NB4 (cell line): ENCODE measurements around the gene BMP3.

Source experiments
- DNase-seq: peaks from one replicate; pipeline ENCODE4 v3.0.0; 2010; ENCODE audit warnings: low read depth
- H3K4me3 ChIP-seq: one replicate; pipeline ENCODE4 v1.5.1; 2011; ENCODE audit warnings: mild to moderate bottlenecking, low read depth, low read length, moderate library complexity
- CTCF ChIP-seq: IDR thresholded peaks from one replicate; pipeline ENCODE4 v1.5.1; 2012; ENCODE audit warnings: low read depth, low read length
- MAX ChIP-seq: IDR thresholded peaks from 2 replicates; pipeline ENCODE4 v1.6.1; 2011; ENCODE audit warnings: low read depth, low read length
- MYC ChIP-seq: IDR thresholded peaks from 2 replicates; pipeline ENCODE4 v1.6.1; 2011; ENCODE audit warnings: low read depth, low read length
- POLR2A ChIP-seq: IDR thresholded peaks from 2 replicates; pipeline ENCODE4 v1.6.1; 2011; ENCODE audit warnings: mild to moderate bottlenecking; ENCODE audit not compliant: insufficient read length; ENCODE audit errors: extremely low read depth

The BMP3 gene

DNA sequence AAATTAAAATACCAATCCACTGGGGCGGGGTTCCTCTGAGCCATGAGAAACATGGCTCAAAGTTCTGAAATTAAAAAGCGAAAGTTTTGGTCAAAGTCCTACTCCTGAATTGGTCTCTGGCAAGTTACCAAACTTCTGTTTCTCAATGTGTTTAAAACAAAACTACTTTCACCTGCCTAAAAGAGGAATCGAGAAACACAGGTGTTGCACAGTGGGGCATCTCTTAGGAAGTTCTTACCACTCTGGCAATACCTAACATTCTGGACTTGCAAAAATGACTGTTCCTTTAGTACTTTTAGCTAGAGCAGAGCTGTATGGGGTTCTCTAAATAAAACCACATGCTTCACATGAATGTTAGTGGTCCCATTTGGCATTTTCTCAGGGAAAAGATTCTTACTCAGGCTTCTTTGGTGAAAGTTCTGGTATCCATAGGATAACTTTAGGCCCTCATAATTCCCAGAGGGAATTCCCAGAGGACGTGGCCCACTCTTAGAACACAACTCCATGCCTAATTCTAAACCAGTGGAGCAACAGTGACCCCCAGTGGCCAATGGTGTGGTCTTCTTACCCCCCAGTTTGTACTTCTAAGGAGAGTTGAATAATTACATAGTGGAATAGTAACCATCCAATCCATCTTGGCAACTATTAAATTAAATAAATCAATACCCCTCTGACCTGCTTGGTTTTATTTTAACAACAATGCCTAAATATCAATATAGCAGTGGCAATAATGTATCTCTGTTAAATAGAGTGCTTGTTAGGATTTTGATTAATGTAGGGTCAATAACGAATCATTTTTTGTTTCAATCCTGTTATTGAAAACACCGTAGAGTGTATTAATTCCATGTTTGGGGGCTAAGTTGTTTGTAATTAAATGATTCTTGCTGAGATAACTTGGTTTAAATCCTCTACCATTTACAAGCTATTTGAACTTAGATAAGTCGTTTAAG is 21.9 kb downstream of the BMP3 start:
- peak; percentile 52 for DNase-seq
- TF ChIP-seq CTCF (peak; percentile 75), MYC (no peak), POLR2A (no peak)
- no peak overlapping the region for H3K4me3 ChIP-seq

DNA sequence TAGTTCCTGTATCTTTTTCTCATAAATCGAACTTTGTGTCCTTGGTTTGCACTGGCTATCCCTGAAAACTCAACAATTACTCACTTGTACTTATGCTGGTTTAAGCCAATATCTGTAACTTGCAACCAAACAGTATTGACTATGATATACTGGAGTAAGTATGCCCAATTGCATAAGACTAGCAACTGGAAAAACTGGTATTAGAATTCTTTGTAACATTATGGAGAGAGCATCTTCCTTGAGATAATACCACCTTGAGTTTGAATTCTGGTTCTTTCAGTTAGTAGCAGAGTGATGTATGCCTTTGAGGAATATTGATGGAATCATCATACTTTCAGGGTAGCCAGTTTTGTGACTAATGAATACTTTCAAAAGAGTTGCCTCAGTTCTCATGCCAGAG is 28.1 kb downstream of the BMP3 start:
- no peak overlapping the region for H3K4me3 ChIP-seq
- TF ChIP-seq CTCF (no peak), MYC (no peak), MAX (no peak), POLR2A (no peak)
- DNase-seq = no peak

DNA sequence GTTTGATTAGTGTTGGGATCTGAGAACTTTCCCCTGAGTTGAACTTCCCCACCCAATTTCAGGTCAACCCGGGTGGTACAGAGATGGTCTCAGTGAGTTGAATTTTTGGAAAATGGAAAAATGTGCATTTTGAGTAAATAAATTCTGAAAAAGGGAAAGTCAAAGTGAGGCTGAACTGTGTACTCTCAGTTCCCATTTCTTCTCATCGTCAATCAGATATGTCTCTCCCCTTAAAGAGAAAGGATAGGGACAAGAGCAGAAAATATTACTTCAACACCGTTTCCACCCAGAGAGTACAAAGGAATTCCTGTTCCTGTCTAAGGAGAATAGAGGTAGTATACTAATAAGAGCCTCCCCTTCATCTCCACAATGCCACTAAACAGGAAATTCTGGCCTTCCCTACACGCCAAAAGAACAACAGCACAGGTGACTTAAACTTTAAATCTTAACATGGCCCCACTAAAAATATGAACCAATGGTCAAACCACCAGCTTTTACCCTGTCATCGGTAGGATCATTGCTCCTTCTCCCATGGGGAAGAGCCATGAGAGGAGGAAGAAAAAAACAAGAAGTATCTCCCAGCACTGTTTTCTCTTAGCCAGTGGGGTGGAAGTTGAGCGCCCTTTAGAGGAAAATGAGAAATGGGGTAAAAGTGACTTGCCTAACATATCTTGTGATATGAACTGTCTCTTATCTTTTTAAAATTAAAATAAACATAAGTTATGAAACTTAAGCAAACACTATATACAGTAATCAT is 30.3 kb downstream of the BMP3 start:
- no peak for DNase-seq
- H3K4me3 ChIP-seq = no peak overlapping the region
- TF ChIP-seq POLR2A (no peak), CTCF (no peak), MAX (no peak), MYC (no peak)

- no peak for DNase-seq
- TF ChIP-seq POLR2A (no peak), CTCF (no peak), MYC (no peak), MAX (no peak)
- no peak overlapping the region for H3K4me3 ChIP-seq
Observed at GRCh38 chr4:81061344-81061730, 30.8 kb downstream of the BMP3 start.

- DNase-seq = no peak
- H3K4me3 ChIP-seq = no peak overlapping the region
- TF ChIP-seq MYC = no peak
Observed at GRCh38 chr4:81062001-81062400, 31.5 kb downstream of the BMP3 start.

- no peak for DNase-seq
- TF ChIP-seq CTCF = no peak
- TF ChIP-seq POLR2A = no peak
- no peak for TF ChIP-seq MAX
- TF ChIP-seq MYC = no peak
- no peak overlapping the region for H3K4me3 ChIP-seq
Observed at GRCh38 chr4:81065446-81065845, 34.9 kb downstream of the BMP3 start.
